Astrocyte of the hippocampus (primary cell): ENCODE measurements around the gene PRDM16.
"Not testable (repeated sequence)": the region's sequence is repeated elsewhere in the genome, so short reads cannot be mapped to it uniquely, and the experiment has no call there.

Source experiments
- DNase-seq: peaks from one replicate; pipeline ENCODE4 v3.0.0; 2011; ENCODE audit warnings: low read depth, low spot score

PRDM16 gene

DNA sequence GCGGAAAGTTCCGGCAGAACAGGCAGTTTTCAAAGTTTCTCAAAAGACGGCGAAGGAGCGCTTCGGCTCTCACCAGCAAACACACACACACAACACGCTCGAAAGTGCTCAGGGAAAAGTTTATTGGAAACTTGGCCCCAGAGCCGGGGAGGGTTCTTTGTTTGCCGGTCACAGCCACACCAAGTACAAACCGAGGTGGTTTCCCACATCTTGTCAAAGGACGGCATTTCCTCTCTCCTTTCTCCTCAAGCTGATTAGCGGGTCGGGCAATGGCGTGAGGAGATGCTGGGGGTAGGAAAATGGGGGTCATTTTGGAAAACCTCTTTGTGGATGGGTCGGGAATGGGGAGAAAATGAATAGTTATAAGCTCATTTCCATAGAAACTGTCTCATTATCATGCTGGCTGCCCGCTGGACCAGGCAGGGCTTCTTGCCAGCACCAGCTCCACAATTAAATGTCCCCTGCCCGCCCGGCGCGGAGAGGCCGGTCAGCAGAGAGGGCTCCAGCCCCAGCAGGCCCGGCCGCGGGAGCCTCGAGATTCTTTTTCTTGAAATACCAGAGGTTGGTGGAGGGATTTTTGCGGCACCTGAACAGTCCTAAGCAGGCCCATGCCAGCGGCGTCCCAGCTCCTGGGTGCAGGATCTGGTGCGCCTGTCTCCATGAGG lies 92.3 kb downstream of the PRDM16 start:
- DNase-seq = peak; percentile 85

GRCh38 chr1:3162322-3162882 lies 93.4 kb downstream of the PRDM16 start:
- peak; percentile 91 for DNase-seq

- no peak for DNase-seq
Measured at GRCh38 chr1:3163356-3163755, 94.4 kb downstream of the PRDM16 start.

- DNase-seq = no peak
Measured at GRCh38 chr1:3164671-3165070, 95.7 kb downstream of the PRDM16 start.

- not testable (repeated sequence) for DNase-seq
Measured at GRCh38 chr1:3165189-3165588, 96.2 kb downstream of the PRDM16 start.

- no peak for DNase-seq
Measured at GRCh38 chr1:3166206-3166918, 97.4 kb downstream of the PRDM16 start.

DNA sequence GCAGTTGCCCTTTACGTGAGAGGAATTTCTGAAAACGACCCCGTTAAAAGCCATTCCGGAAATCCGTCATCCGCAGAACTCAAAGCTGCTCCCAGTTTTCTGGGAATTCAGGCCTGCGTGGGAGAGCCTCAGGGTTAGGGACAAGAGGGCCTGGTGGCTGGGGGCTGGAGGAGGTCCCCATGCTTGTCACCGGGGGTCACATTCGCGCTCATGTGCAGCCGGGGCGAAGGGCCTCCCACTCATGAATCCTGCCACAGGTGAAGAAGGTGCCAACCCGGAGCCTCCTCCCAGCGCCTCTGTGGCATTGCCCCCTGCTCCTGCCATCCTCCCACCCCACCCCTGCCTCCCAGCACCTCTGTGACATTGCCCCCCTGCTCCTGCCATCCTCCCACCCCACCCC lies 98.3 kb downstream of the PRDM16 start:
- no peak for DNase-seq

GRCh38 chr1:3168678-3169077 lies 99.7 kb downstream of the PRDM16 start:
- no peak for DNase-seq

DNA sequence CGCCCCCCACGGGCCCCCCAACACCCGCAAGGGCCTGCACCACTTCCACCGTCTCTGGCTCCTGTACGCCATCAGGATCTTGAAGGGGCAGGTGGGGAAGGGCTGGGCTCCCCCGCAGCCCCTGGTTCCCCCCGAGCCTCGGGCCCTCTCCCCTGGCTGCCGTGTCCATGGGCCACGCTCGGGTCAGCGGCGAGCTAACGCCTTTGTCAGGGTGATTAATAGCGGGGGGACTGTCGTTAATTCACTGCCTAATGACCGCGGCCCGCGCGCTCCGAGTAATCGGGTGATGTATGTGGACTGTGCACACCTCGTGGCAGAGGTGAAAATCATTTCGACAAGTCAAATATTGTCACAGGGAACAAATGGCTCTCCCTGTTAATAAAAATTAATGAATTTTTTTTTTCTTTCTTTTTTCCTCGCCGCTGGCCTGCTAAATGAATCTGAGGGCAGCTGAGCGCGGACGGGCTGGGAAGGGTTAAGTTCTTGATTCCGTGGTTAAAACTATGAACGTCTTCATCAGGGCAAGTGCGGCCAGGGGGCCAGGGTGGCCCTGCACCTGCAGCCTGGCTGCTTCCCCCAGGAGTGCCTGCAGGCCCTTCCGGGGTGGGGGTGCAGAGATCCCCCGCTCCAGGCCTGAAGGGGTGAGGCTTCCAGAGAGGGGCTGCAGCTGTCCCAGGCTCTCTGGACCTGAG lies 100.8 kb downstream of the PRDM16 start:
- no peak for DNase-seq

GRCh38 chr1:3170561-3171453 lies 101.8 kb downstream of the PRDM16 start:
- peak; percentile 87 for DNase-seq

DNA sequence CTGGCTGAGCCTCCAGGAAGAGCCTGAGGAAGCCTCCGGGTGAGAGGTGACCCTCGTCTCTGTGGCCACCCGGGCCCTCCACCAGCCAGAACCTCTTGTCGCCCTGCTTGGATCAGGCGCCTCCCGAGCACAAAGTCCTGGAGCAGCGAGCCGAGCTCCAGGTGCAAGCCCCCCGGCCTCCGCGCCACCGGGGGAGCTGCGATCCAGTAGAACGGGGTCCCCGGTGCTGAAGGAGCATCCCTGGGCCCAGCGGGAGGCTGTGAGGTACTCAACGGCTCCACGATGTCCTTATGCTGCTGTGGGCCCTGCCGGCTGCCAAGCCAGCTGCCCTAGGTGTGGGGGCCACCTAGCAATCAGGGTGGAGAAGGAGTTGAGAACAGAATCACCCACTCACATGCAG lies 102.8 kb downstream of the PRDM16 start:
- DNase-seq = no peak

DNA sequence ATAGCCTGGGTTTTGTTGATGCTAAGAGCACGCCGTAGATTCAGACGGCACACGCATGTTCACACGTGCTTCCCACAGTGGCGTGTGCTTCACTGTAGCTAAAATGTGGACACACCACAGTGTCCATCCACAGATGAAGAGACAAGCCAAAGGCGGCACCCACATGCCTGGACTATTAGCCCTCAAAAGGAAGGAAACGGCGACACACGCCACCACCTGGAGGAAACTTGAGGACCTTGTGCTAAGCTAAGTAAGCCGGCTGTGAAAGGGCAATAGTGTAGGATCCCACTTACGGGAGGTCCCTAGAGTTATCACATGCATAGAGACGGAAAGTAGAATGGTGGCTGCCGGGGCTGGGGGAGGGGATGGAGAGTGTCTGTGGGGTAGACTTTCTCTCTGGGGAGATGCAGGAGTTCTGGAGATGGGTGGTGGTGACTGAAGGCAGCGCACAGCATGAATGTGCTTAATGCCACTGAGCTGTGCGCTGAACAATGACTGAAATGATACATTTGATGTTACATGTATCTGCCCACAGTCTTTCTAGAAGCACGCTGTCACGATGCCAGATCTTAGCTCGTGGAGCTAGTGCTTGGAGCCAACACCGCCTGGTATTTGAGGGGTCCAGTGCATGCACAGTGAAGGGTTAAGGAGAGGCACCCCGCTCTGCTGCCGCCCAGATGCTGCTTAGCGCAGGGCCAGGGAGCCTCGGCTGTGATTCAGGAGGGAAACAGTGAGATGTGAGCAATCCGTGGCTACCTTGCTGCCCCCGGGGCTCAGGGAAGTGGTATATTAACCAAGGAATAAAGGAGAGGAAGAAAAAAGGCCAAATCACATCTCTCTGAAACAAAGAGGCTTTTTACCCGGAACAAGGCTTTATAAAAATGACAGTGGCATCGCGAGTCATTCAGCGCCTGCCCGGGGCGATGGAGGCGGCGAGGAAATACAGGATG lies 103.7 kb downstream of the PRDM16 start:
- peak; percentile 45 for DNase-seq

DNA sequence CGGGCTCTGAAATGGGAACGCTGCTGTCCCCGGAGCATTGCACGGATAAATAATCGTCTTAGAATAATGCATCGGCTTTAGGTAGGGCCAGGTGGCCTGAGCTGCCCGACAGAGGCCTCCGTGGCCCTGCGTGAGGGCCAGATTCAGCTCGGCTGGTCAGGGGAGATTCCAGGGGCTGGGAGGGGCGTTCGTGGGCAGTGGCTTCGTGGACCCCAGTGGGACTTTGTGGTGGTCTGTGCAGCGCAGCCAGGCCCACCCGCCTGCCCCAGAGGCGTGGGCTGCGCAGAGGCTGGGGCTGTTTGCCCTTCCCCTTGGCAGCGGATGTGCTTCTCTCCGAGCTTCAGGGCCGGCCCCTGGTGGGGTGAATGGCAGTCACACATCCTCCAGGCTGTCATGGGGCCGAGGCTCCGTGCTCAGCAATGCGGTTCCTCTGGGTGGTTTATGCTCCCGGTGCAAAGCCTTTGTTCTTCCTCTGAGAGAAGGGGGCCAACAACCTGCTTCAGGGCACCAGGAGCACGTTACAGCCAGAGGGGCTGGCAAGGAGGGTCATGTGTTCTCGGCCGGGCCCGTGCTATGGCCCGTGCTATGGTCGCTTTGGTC lies 104.5 kb downstream of the PRDM16 start:
- DNase-seq = no peak

- peak; percentile 90 for DNase-seq
Measured at GRCh38 chr1:3174487-3175247, 105.7 kb downstream of the PRDM16 start.

DNA sequence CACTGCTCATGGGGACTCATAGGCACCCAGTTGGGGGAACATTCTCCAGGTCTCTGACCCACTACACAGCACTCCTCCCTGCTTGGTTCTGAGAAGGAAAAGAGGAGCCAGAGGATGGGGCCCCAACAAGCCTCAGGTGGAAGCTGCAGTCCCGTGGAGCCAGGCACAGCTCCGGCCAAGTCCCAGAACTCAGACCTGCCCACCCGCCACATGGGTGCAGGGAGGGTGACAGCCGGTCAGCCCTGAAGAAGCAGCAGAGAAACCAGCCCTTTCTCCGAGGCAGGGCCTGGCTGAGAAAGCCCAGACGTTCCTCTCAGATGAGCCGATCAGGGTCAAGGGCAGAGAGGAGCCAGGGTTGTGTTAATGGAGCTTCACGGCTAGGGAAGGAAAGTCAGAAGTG lies 106.5 kb downstream of the PRDM16 start:
- no peak for DNase-seq

DNA sequence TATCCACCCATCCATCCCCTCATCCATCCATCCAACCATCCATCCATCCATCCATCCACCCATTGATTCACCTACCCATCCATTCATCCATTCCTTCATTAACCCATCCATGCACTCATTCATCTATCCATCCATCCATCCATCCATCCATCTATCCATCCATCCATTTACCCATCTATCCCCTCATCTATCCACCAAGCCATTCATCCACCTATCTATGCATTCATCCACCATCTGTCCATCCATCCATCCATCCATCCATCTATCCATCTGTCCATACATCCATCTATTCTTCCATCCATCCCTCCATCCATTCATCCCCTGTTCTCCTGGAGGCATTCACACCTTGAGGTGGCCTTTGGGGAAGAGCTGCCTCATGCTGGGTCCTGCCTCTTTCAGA lies 107.0 kb downstream of the PRDM16 start:
- DNase-seq = no peak

DNA sequence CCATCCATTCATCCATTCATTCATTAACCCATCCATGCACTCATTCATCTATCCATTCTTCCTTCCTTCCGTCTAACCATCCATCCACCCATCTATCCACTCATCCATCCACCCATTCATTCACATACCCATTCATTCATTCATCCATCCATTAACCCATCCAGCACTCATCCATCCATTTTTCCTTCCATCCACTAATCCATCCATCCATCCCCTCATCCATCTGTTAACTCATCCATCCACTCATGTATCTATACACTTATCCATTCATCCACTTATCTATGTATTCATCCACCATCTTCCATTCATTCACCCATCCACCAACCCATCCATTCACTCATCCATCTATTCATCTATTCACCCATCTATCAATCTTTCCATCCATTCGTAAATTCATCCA lies 107.8 kb downstream of the PRDM16 start:
- no peak for DNase-seq

DNA sequence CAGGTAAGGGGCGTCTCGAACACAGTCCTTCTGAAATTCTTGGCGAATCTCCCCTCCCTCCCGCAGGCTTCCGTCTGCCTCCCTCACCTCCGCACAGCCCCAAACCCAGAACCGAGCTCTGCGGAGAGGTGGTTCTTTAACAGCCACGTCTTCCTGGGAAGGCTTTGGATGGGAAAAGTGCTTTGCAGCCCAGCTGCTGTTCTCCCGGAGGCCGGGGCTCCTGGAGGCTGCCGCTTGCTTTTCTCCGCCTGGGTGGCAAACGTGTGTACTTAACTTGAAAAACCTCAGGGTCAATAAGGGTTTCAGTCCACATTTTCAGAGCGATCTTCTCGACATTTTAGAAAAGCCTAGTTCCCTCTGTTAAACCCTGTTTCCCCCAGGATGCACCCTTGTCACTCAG lies 109.3 kb downstream of the PRDM16 start:
- DNase-seq = no peak

DNA sequence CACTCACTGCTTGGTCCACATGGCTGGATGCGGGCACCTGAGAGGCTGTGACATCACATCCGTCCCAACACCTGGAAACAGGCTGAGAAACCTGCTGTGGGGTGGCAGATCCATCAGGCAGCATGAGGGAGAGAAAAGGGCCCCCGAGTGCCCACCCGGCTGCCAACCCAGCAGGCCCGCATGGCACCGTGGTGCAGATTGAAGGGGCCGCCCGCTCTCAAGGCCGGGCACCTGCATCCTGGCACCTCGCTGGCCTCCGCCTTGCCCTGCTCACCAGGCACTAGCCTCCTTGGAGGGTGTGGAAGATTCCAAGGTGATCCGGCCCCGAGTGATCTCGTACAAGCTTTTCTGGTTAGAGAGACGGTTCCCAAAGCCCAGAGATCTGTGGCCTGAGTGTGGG lies 110.5 kb downstream of the PRDM16 start:
- DNase-seq = no peak
